PC-9 (cell line): ENCODE results near the gene FLAD1. TPM values are rescaled to one million over a fixed set of nuclear protein-coding genes. Genes with fewer than 3 reads are reported as not detected.
A peak's percentile ranks its signal among the peaks of the same experiment; 100 is the strongest.

Source experiments
- BruUV-seq: library from RNA; stranded (reverse); fragments of 400-500 nt; replicated peaks from 2 replicates; lab custom pipeline; 2021; lab: Mats Ljungman, UMichigan
- CTCF ChIA-PET: fragments of 300-600 bp; sonication (Branson Sonifier 250); formaldehyde crosslinking; loops from one replicate; lab custom pipeline; 2022; ENCODE audit warnings: antibody characterized with exemption; lab: Charles Lee
- POLR2A ChIA-PET: fragments of 300-600 bp; sonication (Branson Sonifier 250); formaldehyde crosslinking; loops from one replicate; lab custom pipeline; 2022; ENCODE audit warnings: antibody characterized with exemption; ENCODE audit not compliant: unreplicated experiment; lab: Charles Lee
- DNase-seq, 2 experiments: peaks; one replicate each; pipeline versions ENCODE4 v3.0.0 to v3.0.0-alpha.2; 2015 to 2022; ENCODE audit warnings: mixed read lengths in 1 of 2
- H2AFZ ChIP-seq: fragments of 200-600 bp; sonication (generic); 2 replicates; pipeline ENCODE4 v1.8.1; 2017; ENCODE audit warnings: antibody characterized with exemption
- H3F3A ChIP-seq: fragments of 200-600 bp; sonication (generic); 2 replicates; pipeline ENCODE4 v1.8.1; 2017; ENCODE audit warnings: antibody characterized with exemption, mild to moderate bottlenecking, low read depth; ENCODE audit not compliant: insufficient read depth
- H3K27ac ChIP-seq: fragments of 200-600 bp; sonication (generic); 2 replicates; pipeline ENCODE4 v1.6.1; 2016; ENCODE audit warnings: mixed run types
- H3K27me3 ChIP-seq: fragments of 200-600 bp; sonication (generic); 2 replicates; pipeline ENCODE4 v1.6.1; 2016; ENCODE audit warnings: low read depth, mixed run types; ENCODE audit not compliant: insufficient read depth
- H3K36me3 ChIP-seq: fragments of 200-600 bp; sonication (generic); 2 replicates; pipeline ENCODE4 v1.6.1; 2016; ENCODE audit warnings: low read depth, mixed run types
- H3K4me1 ChIP-seq: fragments of 200-600 bp; sonication (generic); replicated peaks from 2 replicates; pipeline ENCODE4 v1.6.1; 2016; ENCODE audit warnings: mixed run types; ENCODE audit not compliant: insufficient read depth
- H3K4me2 ChIP-seq: fragments of 200-600 bp; sonication (generic); 2 replicates; pipeline ENCODE4 v1.6.1; 2017; ENCODE audit warnings: mixed run types
- H3K4me3 ChIP-seq: fragments of 200-600 bp; sonication (generic); 2 replicates; pipeline ENCODE4 v1.6.1; 2016; ENCODE audit warnings: mixed run types
- H3K79me2 ChIP-seq: fragments of 200-600 bp; sonication (generic); 2 replicates; pipeline ENCODE4 v1.6.1; 2017; ENCODE audit warnings: low read depth, mixed run types
- H3K9me2 ChIP-seq: fragments of 200-600 bp; sonication (generic); 2 replicates; pipeline ENCODE4 v1.8.1; 2017; ENCODE audit warnings: mild to moderate bottlenecking; ENCODE audit not compliant: insufficient read depth
- H3K9me3 ChIP-seq: fragments of 200-600 bp; sonication (generic); 2 replicates; pipeline ENCODE4 v1.8.1; 2016; ENCODE audit warnings: low read depth; ENCODE audit not compliant: insufficient read depth
- H4K20me1 ChIP-seq: fragments of 200-600 bp; sonication (generic); 2 replicates; pipeline ENCODE4 v1.8.1; 2017; ENCODE audit not compliant: insufficient read depth
- CTCF ChIP-seq: fragments of 200-600 bp; sonication (generic); conservative IDR thresholded peaks from 2 replicates; pipeline ENCODE4 v1.6.1; 2017; ENCODE audit warnings: mixed run types, antibody characterized with exemption, mild to moderate bottlenecking, moderate library complexity
- EZH2 ChIP-seq: fragments of 200-600 bp; sonication (generic); IDR thresholded peaks from 2 replicates; pipeline ENCODE4 v1.8.0; 2017; ENCODE audit warnings: antibody characterized with exemption, low read depth
- intact Hi-C: fragments of 100-400 bp; cut with micrococcal nuclease; formaldehyde crosslinking; loops from one replicate; pipeline ENCODE4 v1.10.0; 2022; ENCODE audit not compliant: unreplicated experiment
- total RNA-seq: library from RNA; stranded (reverse); gene quantifications from 2 replicates; pipeline ENCODE4 v1.2.3, GENCODE V29; 2021

Gene FLAD1
- total RNA-seq, 1 experiment from 2014 or later = 54.2 TPM

- peaks cover 16% of the 10 kb centered on the region for H3F3A ChIP-seq
- no peaks in the 10 kb centered on the region for H3K9me2 ChIP-seq
- H3K4me3 ChIP-seq = peak overlapping the region; percentile 100
- CTCF ChIA-PET = interaction anchor here (0.6 to 0.7 kb wide), 2 partner anchors 14 to 49 kb away, joined by 7 to 10 read pairs; no protein-coding TSS in a partner anchor
- H4K20me1 ChIP-seq = peaks cover 4% of the 10 kb centered on the region; the same call in 1 of the 2 replicates
- H3K4me1 ChIP-seq = peaks cover 20% of the 10 kb centered on the region
- peak overlapping the region; percentile 91 for H3K4me2 ChIP-seq
- no peaks in the 10 kb centered on the region for H3K27me3 ChIP-seq
- TF ChIP-seq EZH2 (no peak), CTCF (no peak)
- no TSS peak for BruUV-seq
- peak overlapping the region; percentile 60 for H3K27ac ChIP-seq
- H3K9me3 ChIP-seq = no peaks in the 10 kb centered on the region
- POLR2A ChIA-PET = interaction anchor here (0.6 kb wide), 1 partner anchor 13 kb away, joined by 4 read pairs; no protein-coding TSS in a partner anchor
- intact Hi-C loops = loop anchor here (5.0 kb wide), 1 partner anchor 41 kb away; the partner anchor contains the start of gene PYGO2
- no peaks in the 10 kb centered on the region for H3K36me3 ChIP-seq
- H2AFZ ChIP-seq = peak overlapping the region; percentile 77; the same call in 1 of the 2 replicates
- no peak for DNase-seq
- peaks cover 64% of the 10 kb centered on the region for H3K79me2 ChIP-seq
These were observed 20.2 kb downstream of the FLAD1 start for GRCh38 chr1:155003227-155003765.

GRCh38 chr1:155003766-155004351, 20.7 kb downstream of the FLAD1 start:
- H3K9me2 ChIP-seq = no peaks in the 10 kb centered on the region
- TF ChIP-seq CTCF (no peak), EZH2 (no peak)
- H3K4me3 ChIP-seq = peak overlapping the region; percentile 100
- peak in 1 of 2 experiments; percentile 62 for DNase-seq
- H3K27ac ChIP-seq = peak overlapping the region; percentile 60
- BruUV-seq = no TSS peak
- peaks cover 9% of the 10 kb centered on the region; the same call in 1 of the 2 replicates for H4K20me1 ChIP-seq
- no peaks in the 10 kb centered on the region for H3K9me3 ChIP-seq
- peaks cover 69% of the 10 kb centered on the region for H3K79me2 ChIP-seq
- H3K4me2 ChIP-seq = peak overlapping the region; percentile 91
- intact Hi-C loops = loop anchor here (5.0 kb wide), 1 partner anchor 42 kb away; the partner anchor contains the start of gene PYGO2
- no peaks in the 10 kb centered on the region for H3K27me3 ChIP-seq
- CTCF ChIA-PET = interaction anchor here (0.6 to 0.7 kb wide), 2 partner anchors 13 to 48 kb away, joined by 7 to 10 read pairs; no protein-coding TSS in a partner anchor
- POLR2A ChIA-PET = interaction anchor here (0.6 kb wide), 2 partner anchors 12 to 31 kb away, joined by 4 to 5 read pairs; no protein-coding TSS in a partner anchor
- no peaks in the 10 kb centered on the region for H3K36me3 ChIP-seq
- peaks cover 20% of the 10 kb centered on the region for H3K4me1 ChIP-seq
- peaks cover 16% of the 10 kb centered on the region for H3F3A ChIP-seq
- H2AFZ ChIP-seq = peak overlapping the region; percentile 77; the same call in 1 of the 2 replicates

GRCh38 chr1:155004352-155005075, 21.4 kb downstream of the FLAD1 start:
- no peaks in the 10 kb centered on the region for H3K9me2 ChIP-seq
- H4K20me1 ChIP-seq = peaks cover 10% of the 10 kb centered on the region
- POLR2A ChIA-PET = interaction anchor here (0.6 kb wide), 2 partner anchors 31 to 45 kb away, joined by 3 to 5 read pairs; no protein-coding TSS in a partner anchor
- DNase-seq = no peak
- peaks cover 16% of the 10 kb centered on the region for H3F3A ChIP-seq
- H2AFZ ChIP-seq = 0 out of 2 replicates have a peak overlapping the region, but pooled peaks have one; percentile 77
- H3K4me1 ChIP-seq = peaks cover 19% of the 10 kb centered on the region
- peak overlapping the region; percentile 60 for H3K27ac ChIP-seq
- no peaks in the 10 kb centered on the region for H3K36me3 ChIP-seq
- BruUV-seq = no TSS peak
- TF ChIP-seq EZH2 = no peak
- H3K4me3 ChIP-seq = peak overlapping the region; percentile 100
- peak overlapping the region; percentile 91 for H3K4me2 ChIP-seq
- intact Hi-C loops = loop anchor here (5.0 kb wide), 1 partner anchor 42 kb away; the partner anchor contains the start of gene PYGO2
- H3K79me2 ChIP-seq = peaks cover 70% of the 10 kb centered on the region
- no peaks in the 10 kb centered on the region for H3K9me3 ChIP-seq
- H3K27me3 ChIP-seq = no peaks in the 10 kb centered on the region
- CTCF ChIA-PET = no interaction called here
